NCI-H748 (cell line): ENCODE results near the gene PCSK1.
"Not testable (repeated sequence)": the region's sequence is repeated elsewhere in the genome, so short reads cannot be mapped to it uniquely, and the experiment has no call there.

ENCODE experiments used
- DNase-seq: peaks from one replicate; lab custom pipeline; 2025; ENCODE audit not compliant: unreplicated experiment; lab: John Stamatoyannopoulos, UW

Gene PCSK1

DNA sequence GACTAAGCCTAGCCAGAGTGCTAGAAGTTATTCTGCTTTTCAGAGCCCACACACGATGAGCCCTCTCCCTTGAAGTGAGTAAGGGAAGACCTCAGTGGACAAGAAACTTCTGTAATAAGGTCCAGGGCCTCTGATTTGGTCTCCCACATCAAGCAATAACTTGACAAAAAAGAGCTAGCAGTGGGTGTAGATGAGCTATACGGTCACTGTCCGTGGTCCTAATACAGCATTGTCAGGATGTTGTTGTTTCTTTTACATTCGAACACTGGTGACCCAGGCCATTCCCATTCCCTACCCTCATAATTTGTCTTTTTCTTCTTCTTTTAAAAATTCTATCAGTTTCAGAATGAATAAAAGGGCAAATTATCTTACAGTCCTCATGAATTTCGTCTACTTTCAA is 5.2 kb downstream of the PCSK1 start:
- DNase-seq = no peak

- no peak for DNase-seq
These were observed 6.2 kb downstream of the PCSK1 start for GRCh38 chr5:96426831-96427230.

- no peak for DNase-seq
These were observed 7.6 kb downstream of the PCSK1 start for GRCh38 chr5:96425443-96425842.

GRCh38 chr5:96415897-96416296 is 17.2 kb downstream of the PCSK1 start:
- no peak for DNase-seq

- DNase-seq = no peak
These were observed 20.1 kb downstream of the PCSK1 start for GRCh38 chr5:96412868-96413449.

- DNase-seq = no peak
These were observed 23.0 kb downstream of the PCSK1 start for GRCh38 chr5:96410013-96410412.

GRCh38 chr5:96408841-96409538 is 24.1 kb downstream of the PCSK1 start:
- DNase-seq = no peak

DNA sequence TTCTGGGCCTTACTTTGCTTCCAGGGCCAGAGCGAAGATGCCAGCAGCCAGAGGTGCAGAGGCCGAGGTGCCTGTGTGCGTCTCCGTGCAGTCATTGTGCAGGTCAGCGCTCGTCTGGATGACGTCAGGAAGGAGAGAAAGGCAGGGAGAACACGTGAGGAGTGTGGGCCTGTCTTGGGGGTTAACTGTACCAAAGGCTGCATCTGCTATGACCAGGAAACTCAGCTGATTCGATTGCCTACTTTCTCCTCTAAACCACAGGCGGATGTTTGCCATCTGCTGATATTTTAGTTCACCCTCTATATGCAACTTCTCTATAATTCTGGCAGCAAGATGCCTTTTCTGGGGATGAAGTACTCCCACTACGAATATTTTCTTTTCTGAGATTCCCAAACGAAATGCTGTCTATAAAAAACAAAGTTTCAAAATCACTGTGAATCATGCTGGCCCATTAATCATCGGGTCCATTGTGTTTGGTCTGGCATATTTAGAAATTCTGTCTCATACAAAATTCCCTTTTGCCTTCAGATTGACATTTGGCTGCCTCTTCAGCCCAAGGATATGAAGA is 24.8 kb downstream of the PCSK1 start:
- DNase-seq = no peak

GRCh38 chr5:96407436-96407835 is 25.6 kb downstream of the PCSK1 start:
- no peak for DNase-seq

GRCh38 chr5:96404191-96404867 is 28.7 kb downstream of the PCSK1 start:
- DNase-seq = no peak

- DNase-seq = no peak
These were observed 30.5 kb downstream of the PCSK1 start for GRCh38 chr5:96402500-96402899.

DNA sequence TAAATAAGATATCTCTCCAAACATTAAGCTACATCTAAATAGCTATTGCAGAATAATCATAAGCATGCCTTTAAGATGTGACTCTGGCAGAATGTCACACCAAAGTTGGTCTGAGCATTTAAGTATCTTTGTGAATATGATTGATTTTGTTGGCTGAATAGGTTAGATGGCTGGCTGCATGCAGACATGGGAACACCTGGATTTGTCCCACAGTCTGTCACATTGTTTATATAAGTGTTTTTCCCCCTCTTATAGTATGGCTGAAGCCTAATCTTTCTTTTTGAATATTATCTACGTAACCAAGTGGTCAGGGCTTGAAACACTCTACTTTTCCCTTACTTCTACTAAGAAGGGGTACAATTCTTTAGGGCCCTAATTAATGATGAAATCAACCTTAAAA is 36.2 kb downstream of the PCSK1 start:
- DNase-seq = no peak

GRCh38 chr5:96395295-96395694 is 37.8 kb downstream of the PCSK1 start:
- DNase-seq = not testable (repeated sequence)

GRCh38 chr5:96391921-96392320 is 41.1 kb downstream of the PCSK1 start:
- DNase-seq = no peak

- DNase-seq = no peak
These were observed 44.9 kb downstream of the PCSK1 start for GRCh38 chr5:96388176-96388575.

- no peak for DNase-seq
These were observed 45.4 kb downstream of the PCSK1 start for GRCh38 chr5:96387616-96388015.

DNA sequence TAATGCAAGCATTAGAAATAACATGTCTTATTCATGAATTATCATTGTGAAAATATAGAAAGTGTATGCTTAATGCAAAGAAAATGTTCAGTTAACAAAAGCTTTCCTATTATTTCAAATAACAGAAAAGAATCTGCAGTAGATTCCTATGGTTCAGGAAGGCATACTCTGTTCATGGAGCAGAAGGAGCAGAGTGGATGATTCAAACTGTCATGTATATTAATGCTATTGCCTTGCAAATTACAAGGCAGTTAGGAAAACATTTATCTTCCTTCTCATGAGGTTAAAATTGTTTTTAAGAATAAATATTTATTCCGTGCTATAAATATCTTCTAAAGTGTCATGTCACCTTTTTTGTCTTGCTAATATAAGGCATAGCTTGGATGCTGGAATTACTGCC is 47.5 kb downstream of the PCSK1 start:
- no peak for DNase-seq

DNA sequence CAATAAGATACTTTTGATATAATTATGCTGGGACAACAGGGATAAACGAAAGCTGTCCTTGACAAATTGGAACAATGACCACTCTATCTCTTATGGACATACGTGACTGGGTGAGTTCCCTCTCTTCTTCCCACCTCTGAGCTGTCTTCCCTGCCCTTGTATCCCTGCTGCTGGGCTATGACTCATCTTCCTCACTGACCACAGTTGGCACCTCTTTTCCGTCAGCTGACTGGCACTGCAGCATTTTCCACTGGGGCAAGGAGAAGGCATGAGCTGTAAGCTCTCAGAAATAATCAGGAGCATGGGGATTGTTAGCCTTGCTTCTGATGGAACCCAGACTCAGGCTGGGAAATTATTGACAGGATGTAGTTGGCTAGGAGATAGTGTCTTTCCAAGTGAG is 48.7 kb downstream of the PCSK1 start:
- no peak for DNase-seq

- peak; percentile 41 for DNase-seq
These were observed 51.5 kb downstream of the PCSK1 start for GRCh38 chr5:96381526-96381925.

GRCh38 chr5:96379896-96380295 is 53.2 kb downstream of the PCSK1 start:
- no peak for DNase-seq

DNA sequence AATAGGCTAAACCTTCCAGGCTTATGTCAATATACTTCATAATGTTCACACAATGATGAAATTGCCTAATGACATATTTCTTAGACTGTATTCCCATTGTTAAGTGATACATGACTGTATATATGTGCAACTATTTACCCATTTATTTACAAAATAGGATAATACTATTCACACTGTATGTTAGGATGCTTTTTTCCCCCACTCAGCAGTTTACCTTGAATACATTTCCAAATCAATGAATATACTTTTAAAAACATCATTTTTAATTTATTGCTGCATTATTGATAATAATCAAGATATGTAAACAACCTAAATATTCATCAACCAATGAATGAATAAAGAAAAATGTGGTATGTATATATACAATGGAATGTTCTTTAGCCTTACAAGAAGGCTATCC is 55.5 kb downstream of the PCSK1 start:
- no peak for DNase-seq

GRCh38 chr5:96377167-96377566 is 55.9 kb downstream of the PCSK1 start:
- DNase-seq = no peak
